Retinal pigment epithelial cell (primary cell): ENCODE data around the gene MAP3K5.

Source experiments
- DNase-seq: peaks from one replicate; pipeline ENCODE4 v3.0.0-alpha.2; 2010; ENCODE audit warnings: low read depth
- H3K4me3 ChIP-seq: 2 replicates; pipeline ENCODE4 v1.5.1; 2011; ENCODE audit warnings: mild to moderate bottlenecking, low read length, control low read depth, moderate library complexity
- CTCF ChIP-seq: conservative IDR thresholded peaks from 2 replicates; pipeline ENCODE4 v1.5.1; 2011; ENCODE audit warnings: low read depth, low read length, control low read depth, inconsistent platforms

The MAP3K5 gene

GRCh38 chr6:136784910-136785746, 7.1 kb downstream of the MAP3K5 start:
- no peak for TF ChIP-seq CTCF
- H3K4me3 ChIP-seq = no peak overlapping the region
- DNase-seq = no peak

DNA sequence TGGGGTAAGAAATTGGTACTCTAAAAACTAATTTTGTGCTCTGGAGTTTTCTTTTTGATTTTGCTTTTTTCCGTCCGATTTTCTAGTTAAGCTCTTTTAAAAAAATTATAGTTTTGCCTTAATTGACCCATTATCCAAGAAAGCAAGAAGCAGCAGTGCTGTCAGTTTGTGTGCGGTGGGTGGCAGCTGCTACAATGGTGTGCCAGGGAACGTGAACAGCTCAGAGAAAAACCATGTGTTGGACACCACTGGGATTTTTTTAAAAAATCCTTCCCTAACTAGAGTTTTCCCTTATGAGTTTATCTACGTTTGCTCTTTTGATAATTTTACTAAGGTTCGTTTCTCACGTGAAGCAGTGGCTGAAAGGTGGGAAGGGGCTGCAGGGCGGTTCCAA, 8.0 kb downstream of the MAP3K5 start:
- H3K4me3 ChIP-seq = no peak overlapping the region
- TF ChIP-seq CTCF = no peak

DNA sequence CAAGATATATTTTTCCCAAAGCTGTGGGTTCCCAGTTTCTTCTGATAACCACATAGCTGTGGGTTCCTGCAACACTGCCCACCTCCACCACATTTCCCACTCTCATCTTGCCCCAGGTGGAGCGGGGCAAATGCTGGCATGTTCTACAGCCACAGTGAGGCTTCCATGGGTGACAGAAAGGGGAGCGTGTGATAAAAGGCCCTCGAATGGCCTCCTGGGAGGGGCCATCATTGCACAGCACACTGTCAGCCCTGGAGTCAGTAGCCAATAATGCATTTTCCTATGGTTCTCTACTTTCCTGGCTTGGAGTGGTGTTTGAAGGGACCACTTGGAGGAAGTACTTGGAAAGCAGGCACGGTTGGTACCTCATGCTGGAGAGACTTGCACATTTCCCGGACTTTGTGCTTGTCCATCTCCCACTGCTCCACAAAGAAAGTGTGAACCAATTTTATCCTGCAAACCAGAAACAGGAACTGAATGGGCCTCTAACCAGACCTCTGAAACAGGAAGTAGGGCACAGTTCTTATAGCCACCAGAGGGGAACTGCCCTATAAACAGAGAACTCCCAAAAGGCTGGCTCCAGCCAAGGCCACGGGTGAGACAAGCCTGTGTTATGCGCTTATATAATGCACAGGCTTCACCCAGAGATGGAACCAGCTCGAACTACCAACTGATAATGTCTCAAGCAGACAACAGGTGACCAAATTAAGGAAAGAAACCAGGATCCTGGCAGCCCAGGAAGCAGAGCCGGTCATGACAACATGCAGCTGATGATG, 8.6 kb downstream of the MAP3K5 start:
- no peak for DNase-seq
- TF ChIP-seq CTCF = no peak
- H3K4me3 ChIP-seq = no peak overlapping the region

More for the DNA sequence above, 8.0 kb downstream of the MAP3K5 start:
- DNase-seq = no peak

GRCh38 chr6:136783021-136783420, 9.3 kb downstream of the MAP3K5 start:
- H3K4me3 ChIP-seq = no peak overlapping the region
- TF ChIP-seq CTCF = no peak
- no peak for DNase-seq

- no peak for DNase-seq
- no peak overlapping the region for H3K4me3 ChIP-seq
- no peak for TF ChIP-seq CTCF
Measured at GRCh38 chr6:136782021-136782770, 10.1 kb downstream of the MAP3K5 start.

DNA sequence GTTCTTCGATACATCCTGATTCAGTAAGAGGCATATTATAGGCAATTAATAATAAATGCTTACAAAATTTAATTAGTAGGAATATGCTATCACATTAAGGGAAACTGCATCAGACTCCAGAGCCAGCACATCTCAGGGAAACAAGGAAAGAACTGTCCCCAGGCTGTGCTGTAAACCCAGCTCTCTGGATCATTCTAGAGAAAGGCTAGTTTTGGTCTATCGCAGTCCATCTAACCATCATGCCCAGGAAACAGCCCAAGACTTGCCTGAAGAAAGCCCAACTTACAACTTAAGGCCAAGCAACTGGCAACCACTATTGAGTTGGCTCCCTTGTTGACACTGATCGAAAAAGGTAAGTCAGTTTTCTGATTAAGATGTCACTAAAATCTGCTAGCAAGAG, 11.3 kb downstream of the MAP3K5 start:
- no peak for TF ChIP-seq CTCF
- no peak overlapping the region for H3K4me3 ChIP-seq
- no peak for DNase-seq
